ENCODE data around the gene SLC16A9.
"Not testable (repeated sequence)": the region's sequence is repeated elsewhere in the genome, so short reads cannot be mapped to it uniquely, and the experiment has no call there.

Gene SLC16A9

GRCh38 chr10:59750155-59750945 is 40.7 kb upstream of the SLC16A9 start:
- no peak for TF ChIP-seq CTCF (IDR thresholded peaks at IDR 0.05; ENCODE audit: unreplicated experiment in 3 of 3)
- Mint-ChIP-seq H3K27me3 (ENCODE audit: low read depth) (peaks cover 4% of the 10 kb centered on the region), H3K4me3 (peak overlapping the region; percentile 51 to 88 (median 79)), H3K4me1 (peaks cover 27% of the 10 kb centered on the region), H3K27ac (peak overlapping the region in 1 of 3 experiments; percentile 35), H3K9me3 (peaks cover 4% of the 10 kb centered on the region), H3K36me3 (ENCODE audit: low read depth) (no peaks in the 10 kb centered on the region)

- peaks cover 23% of the 10 kb centered on the region for H3K4me1 Mint-ChIP-seq
- peak overlapping the region in 2 of 3 experiments; percentile 11 to 52 for H3K27ac Mint-ChIP-seq
- H3K36me3 Mint-ChIP-seq (ENCODE audit: low read depth): no peaks in the 10 kb centered on the region
- no peak for TF ChIP-seq CTCF (IDR thresholded peaks at IDR 0.05; ENCODE audit: unreplicated experiment in 3 of 3)
- peak overlapping the region in 1 of 3 experiments; percentile 69 for H3K4me3 Mint-ChIP-seq
- H3K27me3 Mint-ChIP-seq (ENCODE audit: low read depth): peaks cover 4% of the 10 kb centered on the region
- peaks cover 11% of the 10 kb centered on the region for H3K9me3 Mint-ChIP-seq
Observed at GRCh38 chr10:59748834-59749233, 39.2 kb upstream of the SLC16A9 start.

- no peaks in the 10 kb centered on the region for H3K36me3 Mint-ChIP-seq (ENCODE audit: low read depth)
- peaks cover 11% of the 10 kb centered on the region for H3K9me3 Mint-ChIP-seq
- H3K27ac Mint-ChIP-seq: no peak overlapping the region
- H3K4me1 Mint-ChIP-seq: peaks cover 10% of the 10 kb centered on the region
- H3K27me3 Mint-ChIP-seq (ENCODE audit: low read depth): peaks cover 4% of the 10 kb centered on the region
- H3K4me3 Mint-ChIP-seq: no peak overlapping the region
- no peak for TF ChIP-seq CTCF (IDR thresholded peaks at IDR 0.05; ENCODE audit: unreplicated experiment in 3 of 3)
Observed at GRCh38 chr10:59745163-59745650, 35.6 kb upstream of the SLC16A9 start.

DNA sequence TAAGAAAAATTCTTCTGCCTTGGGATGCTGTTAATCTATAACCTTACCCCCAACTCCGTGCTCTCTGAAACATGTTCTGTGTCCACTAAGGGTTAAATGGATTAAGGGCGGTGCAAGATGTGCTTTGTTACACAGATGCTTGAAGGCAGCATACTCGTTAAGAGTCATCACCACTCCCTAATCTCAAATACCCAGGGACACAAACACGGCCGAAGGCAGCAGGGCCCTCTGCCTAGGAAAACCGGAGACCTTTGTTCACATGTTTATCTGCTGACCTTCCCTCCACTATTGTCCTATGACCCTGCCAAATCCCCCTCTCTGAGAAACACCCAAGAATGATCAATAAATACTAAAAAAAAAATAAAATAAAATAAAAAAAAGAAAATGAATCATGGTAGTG is 35.1 kb upstream of the SLC16A9 start:
- H3K4me3 Mint-ChIP-seq; H3K27ac Mint-ChIP-seq; H3K36me3 Mint-ChIP-seq (ENCODE audit: low read depth); H3K27me3 Mint-ChIP-seq (ENCODE audit: low read depth); H3K4me1 Mint-ChIP-seq: not testable (repeated sequence)
- H3K9me3 Mint-ChIP-seq: peaks cover 11% of the 10 kb centered on the region

- H3K4me1 Mint-ChIP-seq; H3K4me3 Mint-ChIP-seq; H3K27me3 Mint-ChIP-seq (ENCODE audit: low read depth); H3K36me3 Mint-ChIP-seq (ENCODE audit: low read depth); H3K27ac Mint-ChIP-seq: not testable (repeated sequence)
- peaks cover 11% of the 10 kb centered on the region for H3K9me3 Mint-ChIP-seq
Observed at GRCh38 chr10:59744156-59744555, 34.5 kb upstream of the SLC16A9 start.

DNA sequence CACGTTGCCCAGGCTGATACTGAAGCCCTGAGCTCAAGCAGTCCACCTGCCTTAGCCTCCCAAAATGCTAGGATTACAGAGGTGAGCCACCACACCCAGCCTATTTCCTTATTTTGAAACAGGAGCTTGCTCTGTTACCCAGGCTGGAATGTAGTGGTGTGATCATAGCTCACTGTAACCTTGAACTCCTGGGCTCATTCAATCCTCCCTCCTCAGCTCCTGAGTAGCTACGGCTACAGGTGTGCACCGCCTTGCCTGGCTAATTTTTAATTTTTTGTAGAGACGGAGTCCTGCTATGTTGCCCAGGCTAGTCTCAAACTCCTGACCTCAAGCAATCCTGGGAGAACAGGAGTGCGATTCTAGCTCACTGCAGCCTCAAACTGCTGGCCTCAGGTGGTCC is 31.9 kb upstream of the SLC16A9 start:
- Mint-ChIP-seq H3K4me1 (no peaks in the 10 kb centered on the region), H3K36me3 (ENCODE audit: low read depth) (no peaks in the 10 kb centered on the region), H3K27me3 (ENCODE audit: low read depth) (peaks cover 4% of the 10 kb centered on the region), H3K27ac (no peak overlapping the region), H3K9me3 (peaks cover 11% of the 10 kb centered on the region), H3K4me3 (no peak overlapping the region)
- no peak for TF ChIP-seq CTCF (IDR thresholded peaks at IDR 0.05; ENCODE audit: unreplicated experiment in 3 of 3)

DNA sequence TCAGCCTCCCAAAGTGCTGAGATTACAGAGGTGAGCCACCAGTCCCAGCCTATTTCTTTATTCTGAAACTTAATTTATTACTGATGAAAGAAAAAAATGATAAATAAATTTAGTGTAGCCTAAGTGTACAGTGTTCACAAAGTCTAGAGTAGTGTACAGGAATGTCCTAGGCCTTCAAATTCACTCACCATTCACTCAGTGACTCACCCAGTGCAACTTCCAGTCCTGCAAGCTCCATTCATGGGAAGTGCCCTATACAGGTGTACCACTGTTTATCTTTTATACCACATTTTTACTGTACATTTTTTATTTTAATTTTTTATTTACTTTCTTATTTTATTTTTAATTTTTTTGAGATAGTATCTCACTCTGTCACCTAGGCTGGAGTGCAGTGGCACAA is 31.4 kb upstream of the SLC16A9 start:
- TF ChIP-seq CTCF (IDR thresholded peaks at IDR 0.05; ENCODE audit: unreplicated experiment in 3 of 3): no peak
- H3K4me1 Mint-ChIP-seq: no peaks in the 10 kb centered on the region
- H3K4me3 Mint-ChIP-seq: no peak overlapping the region
- H3K27me3 Mint-ChIP-seq (ENCODE audit: low read depth): peaks cover 4% of the 10 kb centered on the region
- no peaks in the 10 kb centered on the region for H3K36me3 Mint-ChIP-seq (ENCODE audit: low read depth)
- peaks cover 11% of the 10 kb centered on the region for H3K9me3 Mint-ChIP-seq
- H3K27ac Mint-ChIP-seq: no peak overlapping the region
